ENCODE measurements around the gene USH1C.
A peak's percentile ranks its signal among the peaks of the same experiment; 100 is the strongest.

The USH1C gene

DNA sequence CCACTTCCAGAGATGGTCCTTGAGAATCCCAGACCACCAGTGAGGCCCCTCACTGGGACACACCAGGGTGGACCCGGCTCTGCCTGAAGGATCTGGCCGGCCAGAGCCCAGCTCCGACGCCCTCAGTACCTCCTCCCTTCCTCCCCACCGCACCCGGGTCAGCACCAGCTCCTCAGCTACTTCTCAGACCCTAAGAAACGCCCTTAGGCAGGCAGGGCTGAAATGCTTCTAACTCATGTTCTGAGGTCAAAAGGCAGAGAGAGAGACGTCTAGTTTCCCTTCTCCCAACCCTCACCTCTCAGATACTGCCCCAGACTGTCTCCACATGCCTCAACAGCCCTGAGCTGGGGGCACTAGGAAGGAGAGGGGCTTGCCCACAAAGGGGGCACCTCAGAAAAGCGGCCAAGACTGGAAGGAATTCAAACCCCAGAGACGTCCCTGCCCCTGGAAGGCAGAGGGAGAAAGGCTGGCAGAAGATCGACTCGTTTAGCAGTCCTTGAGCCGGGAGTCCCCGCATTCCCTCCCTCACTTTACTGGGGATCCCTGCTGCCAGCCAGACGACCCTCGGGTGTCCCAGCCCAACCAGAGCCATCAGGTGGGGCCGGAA, 539 bp downstream of the USH1C start:
- DNase-seq = no peak

DNA sequence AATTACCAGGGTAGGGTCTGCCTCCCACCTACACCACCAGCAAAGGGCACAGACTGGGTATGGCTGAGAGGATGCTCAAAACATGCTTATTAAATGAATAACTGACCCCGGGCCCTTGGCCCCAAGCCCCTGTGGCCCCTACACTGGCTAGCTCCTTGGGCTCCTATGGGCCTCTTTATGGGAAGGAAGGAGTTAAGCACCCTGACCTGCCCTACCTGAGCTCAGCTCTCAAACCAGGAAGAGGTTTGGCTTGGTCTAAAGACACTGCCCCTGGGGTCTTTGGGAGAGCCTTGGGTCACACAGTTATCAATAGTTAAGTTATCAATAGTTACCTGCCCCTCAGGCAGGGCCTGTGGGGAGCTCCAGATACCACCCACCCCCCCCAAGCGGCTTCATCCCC, 1.2 kb downstream of the USH1C start:
- DNase-seq = no peak

DNA sequence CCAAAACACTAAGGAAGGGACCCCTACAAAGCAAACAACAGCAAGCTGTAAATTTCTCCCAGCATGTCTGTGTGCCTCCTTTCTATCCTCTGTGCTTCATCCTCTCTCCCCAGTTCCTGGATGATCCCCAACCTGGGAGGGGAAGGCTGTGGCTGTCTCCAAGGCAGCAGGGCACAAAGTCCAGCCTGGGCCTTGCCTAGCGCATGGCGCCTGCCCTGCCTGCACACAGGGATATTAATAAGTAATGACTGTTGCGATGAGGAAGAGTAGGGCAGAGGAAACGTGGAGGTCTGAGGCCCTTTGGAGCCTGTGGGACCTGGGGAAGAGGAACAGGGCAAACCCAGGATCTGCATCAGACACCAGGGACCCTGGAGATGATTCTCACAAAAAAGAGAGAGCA, 2.0 kb downstream of the USH1C start:
- DNase-seq = no peak

DNA sequence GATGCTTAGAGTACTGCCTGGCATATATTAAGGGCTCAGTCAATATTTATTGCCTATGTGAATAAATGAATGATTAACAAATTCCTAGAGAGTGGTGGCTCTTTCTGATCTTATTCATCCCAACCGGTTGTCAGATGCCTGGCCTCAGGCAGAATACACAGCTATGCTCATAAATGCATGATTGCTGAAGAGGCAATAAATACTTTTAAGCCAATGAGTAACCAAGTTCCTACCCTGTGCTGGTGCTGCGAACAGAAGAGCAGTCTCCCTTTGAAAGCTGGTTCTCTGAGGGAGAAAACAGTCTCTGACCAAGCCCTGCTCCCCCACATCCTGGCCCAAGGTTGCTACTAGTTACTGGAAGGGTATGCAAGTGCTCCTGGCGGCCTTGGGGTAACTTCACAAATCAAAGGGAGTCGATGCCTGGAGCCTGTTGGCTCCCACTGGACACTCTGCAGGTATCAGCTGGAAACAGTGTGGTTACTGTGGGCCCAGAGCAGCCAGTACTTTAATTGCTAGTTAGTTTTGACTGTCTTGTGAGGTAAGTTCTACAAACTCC, 2.8 kb downstream of the USH1C start:
- DNase-seq = no peak

DNA sequence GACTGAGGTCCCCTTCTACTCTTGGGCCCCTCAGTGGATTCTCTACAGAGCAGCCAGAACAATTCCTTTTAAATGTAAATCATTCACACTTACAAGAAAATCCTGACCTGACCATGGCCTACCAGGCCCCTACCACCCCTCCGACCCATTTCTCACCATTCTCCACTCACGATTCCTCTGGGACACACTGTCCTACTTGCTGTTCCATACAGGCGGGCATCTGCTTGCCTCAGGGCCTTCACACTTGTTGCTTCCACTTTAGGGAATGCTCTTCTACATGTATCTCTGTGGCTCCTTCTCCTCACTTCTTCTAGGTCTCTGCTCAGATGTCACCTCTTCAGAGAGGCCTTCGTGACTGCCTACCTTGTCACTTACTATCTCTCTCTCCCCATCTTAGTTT, 3.4 kb downstream of the USH1C start:
- DNase-seq = no peak

DNA sequence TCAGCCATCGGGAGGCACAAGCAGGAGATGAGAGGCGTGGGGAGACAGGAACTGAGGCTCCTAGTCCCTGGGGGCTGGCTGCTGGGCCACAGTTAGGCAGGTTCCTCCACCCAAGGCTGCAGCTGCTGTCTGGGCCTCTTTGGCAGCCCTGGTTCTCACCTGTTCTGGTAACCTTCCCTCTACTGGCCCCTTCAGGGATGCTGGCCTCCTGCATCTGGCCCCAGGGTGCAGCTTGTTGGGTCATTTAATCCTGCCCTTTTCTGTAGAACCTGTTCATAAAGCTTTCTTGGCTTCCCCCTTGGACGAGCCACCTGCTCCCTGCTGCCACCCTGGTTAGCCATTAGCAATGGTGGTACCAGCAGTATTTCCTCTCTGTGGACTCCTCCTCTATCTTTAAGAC, 5.5 kb downstream of the USH1C start:
- DNase-seq = no peak

DNA sequence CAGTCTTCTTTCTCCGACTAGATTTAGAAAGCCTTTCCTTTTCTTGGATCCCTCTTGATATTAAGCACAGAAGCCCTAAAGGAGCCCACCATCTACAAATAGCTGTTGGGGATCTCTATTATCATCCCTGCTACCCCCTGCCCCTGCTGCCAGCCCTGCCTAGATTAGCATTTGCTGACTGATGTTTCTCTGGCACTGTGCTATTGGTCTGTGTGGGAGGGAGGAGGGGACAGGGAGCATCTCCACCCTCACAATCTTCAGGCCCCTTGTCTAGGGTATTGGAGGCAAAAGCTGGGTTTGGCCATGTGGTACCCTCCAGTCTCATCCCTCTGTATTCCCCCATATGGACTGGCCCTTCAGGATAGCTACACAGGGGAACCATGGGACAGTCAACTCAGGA, 6.2 kb downstream of the USH1C start:
- DNase-seq = no peak

DNA sequence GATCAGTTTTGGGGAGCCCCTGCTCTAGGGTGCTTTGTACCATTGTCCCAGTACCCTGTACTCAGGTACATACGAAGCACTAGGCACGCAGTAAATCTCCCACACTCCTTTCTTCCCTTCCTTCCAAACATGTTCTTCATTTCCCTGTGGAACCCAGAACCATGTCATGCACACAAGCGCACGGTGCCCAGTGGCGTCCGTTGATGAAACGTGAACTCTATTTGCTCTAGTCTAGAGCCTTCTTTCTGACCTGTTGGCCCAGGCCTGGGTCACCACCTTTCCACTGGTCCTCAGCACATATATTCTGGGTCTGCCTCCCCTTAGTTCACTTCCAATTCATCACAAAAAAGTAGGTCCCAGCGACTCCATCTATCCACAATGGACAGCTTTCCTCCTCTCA, 7.0 kb downstream of the USH1C start:
- DNase-seq = no peak

DNA sequence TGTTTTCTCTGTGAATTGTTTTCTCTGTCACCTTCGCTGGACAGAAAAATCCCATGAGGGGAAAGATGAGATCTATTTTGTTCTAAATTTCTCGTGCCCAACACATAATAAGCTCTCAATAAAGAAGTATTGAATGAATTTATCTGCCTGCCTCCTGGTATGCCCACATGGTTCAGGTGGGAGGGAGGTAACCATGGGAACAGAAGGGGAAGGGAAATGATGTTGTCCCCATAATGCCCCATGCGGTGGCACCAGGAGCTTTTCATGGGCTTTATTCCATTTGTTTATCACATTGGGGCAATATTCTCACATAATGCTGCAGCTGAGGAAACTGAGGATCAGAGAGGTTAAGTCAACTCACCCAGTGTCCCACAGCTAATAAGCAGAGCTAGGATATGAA, 8.7 kb downstream of the USH1C start:
- no peak for DNase-seq

DNA sequence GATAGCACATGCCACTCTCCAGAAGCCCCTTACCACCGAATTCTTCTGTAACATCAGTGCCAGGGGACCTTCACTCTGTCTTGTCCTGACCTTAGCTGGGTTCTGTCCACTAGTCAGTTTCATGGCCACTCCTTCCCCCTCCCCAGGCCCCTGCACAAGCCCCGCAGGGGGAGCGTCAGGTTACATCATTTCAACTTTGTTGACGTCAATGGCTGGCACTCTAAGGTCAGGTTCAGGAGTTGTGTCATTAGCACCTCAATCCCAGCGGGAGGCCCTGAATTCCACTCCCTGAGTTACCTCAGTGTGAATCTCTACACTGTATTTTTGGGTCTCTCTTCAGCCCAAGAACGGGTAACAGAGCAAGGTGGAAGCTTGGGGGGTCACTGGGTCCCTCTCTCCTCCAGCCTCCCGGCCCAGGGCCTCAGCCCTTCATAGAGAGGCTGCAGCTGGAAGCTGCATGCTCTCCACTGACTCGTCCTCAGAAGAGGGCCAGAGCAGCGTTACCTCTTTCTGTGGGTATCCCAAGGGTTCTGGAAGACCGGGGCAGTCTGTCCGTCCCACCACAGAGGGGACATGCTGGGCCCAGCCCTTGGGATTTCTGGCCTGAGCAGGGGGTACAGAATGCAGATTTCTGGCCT, 10.3 kb downstream of the USH1C start:
- no peak for DNase-seq

DNA sequence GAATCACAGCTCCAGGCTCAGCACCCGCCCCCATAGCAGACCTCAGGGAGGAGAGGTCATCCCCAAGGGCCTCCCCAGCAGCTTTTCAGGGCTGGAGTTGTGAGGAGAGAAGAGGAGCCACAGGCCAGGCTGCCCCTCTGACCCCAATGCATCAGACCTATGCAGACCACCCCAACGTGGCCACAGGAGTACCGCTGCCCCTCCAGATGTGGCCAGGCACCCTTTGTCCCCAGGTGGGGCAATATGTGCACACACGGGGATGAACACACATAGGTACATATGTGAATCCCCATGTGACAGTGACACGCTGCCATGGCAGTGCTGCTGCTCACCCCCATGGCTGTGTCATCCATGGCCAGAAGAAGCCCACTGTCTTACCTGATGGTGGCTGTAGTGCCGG, 10.9 kb downstream of the USH1C start:
- DNase-seq = no peak

DNA sequence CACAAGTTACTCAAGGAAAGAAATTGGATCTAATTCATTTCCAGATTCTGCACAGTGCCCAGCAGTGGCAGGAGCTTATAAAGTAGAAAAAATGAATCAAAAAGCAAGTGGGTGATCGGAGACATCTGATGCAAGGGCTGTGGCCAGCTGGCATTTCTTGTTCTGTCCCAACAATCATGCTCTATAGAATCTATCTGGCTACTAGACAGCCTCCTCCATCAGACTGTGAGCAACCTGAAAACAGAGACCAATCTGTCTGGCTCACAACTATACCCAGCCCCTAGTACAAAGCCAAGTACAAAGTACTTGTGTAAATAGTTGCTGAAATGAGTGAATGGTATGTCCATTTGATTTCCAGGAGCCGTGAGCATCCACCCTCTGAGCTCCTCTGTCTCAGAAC, 11.4 kb downstream of the USH1C start:
- DNase-seq = no peak

DNA sequence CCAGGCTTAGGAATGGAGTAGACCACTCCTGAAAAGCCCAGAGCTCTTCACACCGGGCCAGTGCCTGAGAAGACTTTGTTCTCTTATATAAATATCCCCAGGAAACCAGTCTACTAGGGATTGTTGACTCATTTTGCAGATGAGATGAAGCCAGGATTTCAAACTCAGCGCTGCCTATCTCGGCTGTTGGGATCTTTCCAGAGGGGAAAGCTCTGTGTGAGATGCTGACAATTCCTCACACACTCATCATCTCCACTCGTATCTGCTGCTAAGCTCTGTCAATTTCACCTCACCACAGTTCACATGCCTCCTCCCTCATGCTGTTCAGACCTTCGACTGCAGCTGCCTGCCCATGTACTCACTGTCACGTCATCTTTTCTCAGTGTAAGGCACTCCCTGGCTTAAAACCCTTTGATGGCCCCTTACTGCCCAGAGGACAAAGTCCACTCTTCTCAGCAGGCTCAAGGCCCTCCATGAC, 12.5 kb downstream of the USH1C start:
- no peak for DNase-seq

DNA sequence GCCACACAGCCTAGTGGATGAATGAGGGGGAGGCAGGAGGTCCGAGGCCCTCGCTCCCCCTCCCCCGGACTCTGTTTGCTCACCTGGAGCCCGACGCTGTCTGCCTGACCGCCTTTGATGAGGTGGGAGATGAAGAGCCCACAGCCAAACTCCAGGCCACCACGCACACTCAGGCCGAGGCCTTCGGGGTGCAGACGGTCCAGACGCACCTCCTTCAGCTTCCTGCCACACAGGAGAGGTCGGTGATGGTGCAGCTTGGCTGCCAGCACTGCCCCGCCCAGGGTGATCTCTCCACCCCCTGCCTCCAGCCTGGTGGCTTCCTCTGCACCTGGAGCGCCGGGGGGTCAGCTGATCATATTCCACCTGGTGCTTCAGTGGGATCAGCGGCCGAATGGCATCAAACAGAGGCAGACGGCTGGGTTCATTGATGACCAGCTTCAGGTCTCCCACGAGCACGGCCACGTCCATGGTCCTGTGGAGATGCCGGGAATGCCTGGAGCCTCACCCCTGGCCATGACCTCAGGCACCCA, 13.1 kb downstream of the USH1C start:
- DNase-seq = no peak

DNA sequence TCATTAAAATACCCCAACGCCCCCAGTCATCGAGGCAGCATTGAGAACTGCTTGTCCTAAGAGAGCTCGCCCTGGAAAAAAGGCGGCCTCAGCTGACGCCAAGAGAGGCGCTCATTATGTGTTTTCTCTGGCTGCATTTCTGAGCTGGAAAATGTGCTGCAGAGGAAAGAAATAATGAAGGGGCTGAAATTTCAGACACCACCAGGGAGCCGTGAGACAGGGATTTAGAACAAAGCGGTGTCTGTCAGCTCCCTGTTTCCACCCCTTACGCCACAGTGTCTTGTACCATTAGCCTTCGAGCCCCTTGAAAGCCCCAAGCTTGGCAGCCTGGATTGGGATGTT, 14.4 kb downstream of the USH1C start:
- DNase-seq = no peak

DNA sequence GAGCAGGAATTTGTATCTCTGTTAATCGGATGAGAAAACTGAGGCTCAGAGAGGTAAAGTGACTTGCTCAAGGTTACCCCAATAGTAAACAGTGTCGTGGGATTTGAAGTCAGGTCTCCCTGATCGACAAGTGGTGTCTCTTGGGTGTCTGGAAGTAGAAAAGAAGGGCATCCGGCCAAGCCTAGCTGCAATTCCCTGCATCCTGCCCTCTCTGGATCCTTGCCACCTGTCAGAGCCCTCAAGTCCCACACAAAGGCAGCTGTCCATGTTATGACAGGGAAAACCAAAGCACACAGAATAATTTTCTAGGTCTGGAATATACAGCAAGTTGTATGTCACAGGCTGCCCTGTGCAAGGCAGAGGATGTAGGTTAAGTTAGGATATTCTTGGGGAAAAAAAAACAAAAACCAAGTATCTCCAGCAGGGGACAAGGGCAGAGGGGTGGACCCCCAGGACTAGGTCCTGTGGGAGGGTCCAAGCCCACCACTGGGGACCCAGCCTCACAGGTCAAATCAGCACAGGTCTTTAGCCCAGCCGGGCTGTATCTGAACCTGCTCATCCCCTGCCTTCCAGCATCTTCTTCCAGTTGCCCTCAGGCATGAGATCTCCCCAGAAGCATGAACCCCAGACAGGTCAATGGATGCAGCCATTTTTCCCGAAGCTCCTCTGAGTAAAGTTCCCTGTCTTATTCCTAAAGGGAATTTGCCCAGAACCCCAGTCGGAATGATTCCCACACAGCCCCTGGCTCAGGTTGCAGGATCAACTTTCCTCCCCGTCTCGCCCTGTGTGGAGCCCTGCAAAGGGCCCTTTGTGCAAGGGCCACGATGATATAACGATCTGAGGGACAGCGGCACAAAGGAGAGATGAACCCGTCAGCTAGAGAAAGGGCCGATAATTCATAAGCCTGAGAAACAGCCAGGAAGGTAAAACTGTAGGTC, 15.0 kb downstream of the USH1C start:
- DNase-seq = no peak

DNA sequence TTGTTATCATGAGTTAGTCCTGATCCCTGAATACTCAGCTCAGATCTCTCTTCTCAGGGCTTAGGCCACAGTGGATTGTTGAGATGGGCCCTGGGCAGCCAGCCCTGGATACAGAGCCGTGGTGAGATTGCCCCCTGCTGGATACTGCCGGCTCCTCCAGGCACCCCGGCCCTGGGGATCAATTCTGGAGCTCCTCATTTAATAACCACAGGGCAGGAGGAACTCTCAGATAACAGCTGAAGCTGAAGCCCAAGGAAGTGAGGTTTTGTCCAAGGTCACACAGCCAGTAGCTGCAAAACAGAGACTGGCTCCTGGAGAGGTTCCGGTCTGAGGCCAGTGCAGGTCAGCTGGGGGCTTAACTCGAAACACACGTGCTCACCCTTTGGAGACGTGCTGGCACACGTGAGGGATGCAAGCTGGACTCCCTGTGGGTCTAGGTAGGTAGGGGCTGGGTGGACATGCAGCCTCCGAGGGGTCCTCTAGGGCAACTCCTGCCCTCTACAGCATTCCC, 16.0 kb downstream of the USH1C start:
- peak; percentile 71 for DNase-seq

DNA sequence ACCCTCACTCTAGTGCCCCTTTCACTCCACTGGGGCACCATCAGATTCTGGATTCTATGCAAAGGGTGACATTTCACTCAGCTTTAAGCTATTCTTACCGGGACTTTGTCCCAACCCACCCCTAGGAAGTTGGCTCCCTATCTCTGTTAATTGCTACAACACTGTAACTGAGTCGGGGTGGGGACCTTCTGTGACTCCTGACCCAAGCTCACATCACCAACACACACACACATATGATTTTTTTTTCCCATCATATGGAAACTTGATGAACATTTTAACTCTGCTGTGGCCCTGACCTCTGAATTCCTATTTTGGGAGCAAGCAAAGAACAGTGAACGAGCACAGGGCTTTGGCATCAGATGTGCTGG, 16.6 kb downstream of the USH1C start:
- DNase-seq = no peak

DNA sequence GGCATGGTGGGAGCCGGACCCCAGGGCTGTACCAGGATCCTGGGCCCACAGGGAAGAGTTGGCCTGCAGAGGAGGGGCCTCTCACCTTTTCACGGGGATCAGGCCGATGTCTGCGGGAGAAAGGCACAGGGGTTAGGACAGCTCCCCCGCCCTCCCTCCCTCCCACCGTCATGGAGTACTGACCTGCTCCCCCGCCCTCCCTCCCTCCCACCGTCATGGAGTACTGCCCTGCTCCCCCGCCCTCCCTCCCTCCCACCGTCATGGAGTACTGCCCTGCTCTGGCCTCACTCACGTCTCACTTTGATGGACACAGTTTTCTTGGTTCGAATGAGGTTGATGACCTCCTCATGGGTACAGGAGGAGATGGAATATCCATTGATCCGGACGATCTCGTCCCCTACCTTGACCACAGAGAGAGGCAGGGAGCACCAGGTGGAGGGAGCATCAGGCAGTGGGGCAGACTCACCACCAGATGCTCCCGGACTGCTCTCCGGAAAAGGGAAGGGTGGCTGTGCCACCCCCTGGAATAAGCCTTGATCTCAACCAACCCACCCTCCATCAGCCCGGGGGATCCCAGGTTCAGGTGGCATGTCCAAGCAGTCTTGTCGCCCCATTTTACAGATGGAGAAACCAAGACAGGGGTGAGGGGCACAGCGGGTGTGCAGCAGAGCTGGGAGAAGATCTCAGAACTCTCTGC, 17.1 kb downstream of the USH1C start:
- DNase-seq = no peak

DNA sequence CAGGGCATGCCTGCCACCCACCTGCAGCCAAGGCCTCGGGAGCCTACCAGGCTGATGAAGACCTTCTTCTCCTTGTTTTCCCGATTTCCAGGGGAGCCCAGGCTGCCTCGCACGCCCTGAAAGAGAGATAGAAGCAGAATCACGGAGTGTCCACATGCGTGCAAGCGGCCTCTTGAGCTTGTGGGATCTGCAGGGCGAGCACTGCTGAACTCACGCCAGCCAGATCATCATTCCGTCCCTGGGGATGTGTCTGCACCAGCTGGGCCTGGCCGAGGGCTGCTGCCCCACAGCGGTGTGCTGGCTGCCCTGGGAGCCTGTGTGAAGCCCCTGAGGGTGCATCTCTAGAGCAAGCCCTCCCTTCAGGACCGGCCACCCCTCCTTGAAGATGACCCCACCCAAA, 17.9 kb downstream of the USH1C start:
- no peak for DNase-seq

DNA sequence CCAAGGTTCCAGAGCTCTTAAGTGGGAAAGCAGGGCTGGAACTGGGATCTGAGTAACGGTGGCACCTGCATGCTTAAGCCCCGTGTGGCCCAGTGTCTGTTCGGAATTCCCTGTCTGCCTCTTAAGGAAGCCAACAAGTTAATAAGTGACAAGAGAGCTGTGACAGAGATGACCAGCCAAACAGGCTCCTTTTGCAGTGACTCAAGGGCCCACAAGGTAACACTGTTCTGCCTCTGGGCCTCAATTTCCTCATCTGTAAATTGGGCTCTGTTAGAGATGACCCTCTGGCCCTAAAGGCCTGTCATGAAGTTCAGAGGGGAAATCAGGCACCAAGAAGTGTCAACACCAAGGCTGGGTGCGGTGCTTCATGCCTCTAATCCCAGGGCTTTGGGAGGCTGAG, 18.6 kb downstream of the USH1C start:
- no peak for DNase-seq

DNA sequence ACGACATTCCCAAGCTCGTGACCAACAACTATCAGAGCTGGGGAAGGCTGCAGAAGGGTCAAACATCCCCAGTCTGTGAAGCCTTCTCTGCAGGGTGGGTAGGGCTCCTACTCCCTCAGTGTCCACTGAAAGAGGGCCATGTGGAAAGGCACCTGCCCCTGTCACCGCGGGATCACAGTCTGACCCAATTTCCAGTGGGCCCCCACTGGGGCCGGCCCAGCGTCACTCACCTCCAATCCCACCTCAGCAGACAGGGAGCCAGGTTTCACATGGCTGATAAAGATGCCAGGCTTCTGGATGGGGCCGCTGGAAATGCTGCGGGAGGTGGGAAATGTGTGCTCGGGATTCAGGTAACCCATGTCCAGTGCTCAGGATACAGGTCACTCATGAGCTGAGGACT, 20.0 kb downstream of the USH1C start:
- no peak for DNase-seq

DNA sequence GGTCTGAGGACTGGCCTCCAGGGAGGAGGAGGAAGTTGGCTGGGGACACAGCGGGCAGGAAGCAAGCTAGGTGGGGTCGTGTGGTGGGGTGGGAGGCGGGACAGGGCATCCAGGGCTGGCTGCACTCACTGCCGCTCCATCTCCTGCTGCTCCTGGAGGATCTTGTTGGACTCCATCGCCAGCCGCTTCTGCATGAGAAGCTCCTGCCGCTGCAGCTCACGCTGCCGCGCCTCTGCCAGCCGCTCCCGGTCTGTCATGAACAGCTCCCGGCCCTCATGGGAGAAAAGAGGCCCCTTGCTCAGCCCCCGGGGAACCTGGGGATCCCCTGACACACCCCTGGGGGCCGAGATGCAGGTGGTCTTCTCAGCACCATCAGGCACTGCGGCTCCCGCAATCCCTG, 21.6 kb downstream of the USH1C start:
- no peak for DNase-seq
